ENCODE data around the gene DKK1. TPM values are rescaled to one million over a fixed set of nuclear protein-coding genes. Genes with fewer than 3 reads are reported as not detected.
A peak's percentile ranks its signal among the peaks of the same experiment; 100 is the strongest.
"Not testable (repeated sequence)": the region's sequence is repeated elsewhere in the genome, so short reads cannot be mapped to it uniquely, and the experiment has no call there.

The DKK1 gene
- total and polyA plus RNA-seq, 2 of the 13 experiments (the other 11 are each of a cell fraction or from before 2014, with no cell fraction given) = 123 to 262 TPM

GRCh38 chr10:52365547-52366432, 51.7 kb downstream of the DKK1 start (continued):
- TF ChIP-seq ZNF605 (CRISPR knock-in tag; IDR thresholded peaks at IDR 0.05) (0 out of 2 replicates have a peak, but pooled peaks have one; percentile 38), PRDM15 (CRISPR knock-in tag; IDR thresholded peaks at IDR 0.05) (peak; percentile 54; the same call in 1 of the 2 replicates), RFXAP (CRISPR knock-in tag; IDR thresholded peaks at IDR 0.05; ENCODE audit: borderline replicate concordance) (peak; percentile 88), ZBTB43 (CRISPR knock-in tag; conservative IDR thresholded peaks at IDR 0.05) (peak; percentile 78; the same call in 1 of the 2 replicates), BORCS8-MEF2B (CRISPR knock-in tag; IDR thresholded peaks at IDR 0.05) (0 out of 2 replicates have a peak, but pooled peaks have one; percentile 60), KLF12 (CRISPR knock-in tag; IDR thresholded peaks at IDR 0.05; ENCODE audit: borderline replicate concordance) (peak; percentile 95; the same call in 1 of the 2 replicates), MAZ (CRISPR knock-in tag; IDR thresholded peaks at IDR 0.05; ENCODE audit: low read depth) (peak; percentile 54; the same call in 1 of the 2 replicates), ZSCAN5A (CRISPR knock-in tag; IDR thresholded peaks at IDR 0.05; ENCODE audit: borderline replicate concordance) (peak; percentile 37; the same call in 1 of the 2 replicates), ZNF703 (CRISPR knock-in tag; IDR thresholded peaks at IDR 0.05; ENCODE audit: borderline replicate concordance) (peak; percentile 48; the same call in 1 of the 2 replicates), ZNF784 (CRISPR knock-in tag; IDR thresholded peaks at IDR 0.05; ENCODE audit: borderline replicate concordance) (peak; percentile 85; the same call in 1 of the 2 replicates), ZFP90 (CRISPR knock-in tag; IDR thresholded peaks at IDR 0.05; ENCODE audit: borderline replicate concordance) (peak; percentile 89), ZMYM2 (CRISPR knock-in tag; IDR thresholded peaks at IDR 0.05) (peak; percentile 74; the same call in 1 of the 2 replicates), ZNF557 (CRISPR knock-in tag; IDR thresholded peaks at IDR 0.05) (0 out of 2 replicates have a peak, but pooled peaks have one; percentile 65), ZNF362 (CRISPR knock-in tag; IDR thresholded peaks at IDR 0.05; ENCODE audit: borderline replicate concordance) (peak; percentile 14; the same call in 1 of the 2 replicates), ERF (CRISPR knock-in tag; IDR thresholded peaks at IDR 0.05) (peak; percentile 71; the same call in 1 of the 2 replicates), TEAD3 (CRISPR knock-in tag; optimal IDR thresholded peaks at IDR 0.05; ENCODE audit: borderline replicate concordance) (peak; percentile 57), TBX2 (CRISPR knock-in tag; IDR thresholded peaks at IDR 0.05; ENCODE audit: borderline replicate concordance) (peak; percentile 96), ZNF263 (CRISPR knock-in tag; IDR thresholded peaks at IDR 0.05) (0 out of 2 replicates have a peak, but pooled peaks have one; percentile 41)
- TF ChIP-seq MAZ (IDR thresholded peaks at IDR 0.05; ENCODE audit: borderline replicate concordance, low read depth, low read length) = not testable (repeated sequence)

Data from HepG2 (cell line).